ENCODE results near the gene NELL1.

The NELL1 gene

DNA sequence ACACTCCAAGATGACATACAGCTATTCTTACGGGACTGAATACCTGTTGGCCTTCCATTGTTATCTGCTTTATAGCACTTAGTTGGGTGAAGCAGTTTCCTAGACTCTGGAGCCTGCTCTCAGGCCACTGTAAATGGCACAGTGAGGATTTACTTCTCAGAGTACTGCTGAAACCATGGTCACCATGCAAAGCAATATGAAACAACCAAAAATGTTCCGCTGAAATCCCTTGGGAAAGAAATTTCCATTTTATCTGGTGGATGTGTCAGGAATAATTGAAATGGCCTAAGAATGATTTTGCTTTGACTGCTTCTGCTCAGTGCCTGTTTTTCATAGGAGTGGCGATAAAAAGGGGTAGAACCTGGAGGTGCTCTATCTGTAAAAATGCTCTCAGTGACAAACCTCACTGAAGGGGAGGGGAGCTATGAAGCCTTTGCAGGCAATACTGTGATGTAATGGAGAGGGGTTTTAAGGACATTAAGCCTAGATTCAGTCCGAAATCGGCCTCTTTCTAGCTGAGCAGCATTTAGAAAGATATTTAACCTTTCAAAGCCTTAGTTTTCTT lies 871.9 kb downstream of the NELL1 start:
- Histone ChIP-seq H3K4me2 (ENCODE audit: low read length) (no peak overlapping the region), H3K79me1 (ENCODE audit: low read length) (no peaks in the 10 kb centered on the region), H4K8ac (ENCODE audit: low read depth, low read length) (no peak overlapping the region), H3K18ac (ENCODE audit: low read length) (no peak overlapping the region), H3K79me2 (ENCODE audit: control insufficient read depth, insufficient read depth, low read length) (no peaks in the 10 kb centered on the region), H3K4ac (ENCODE audit: low read depth, low read length) (no peak overlapping the region), H3K56ac (ENCODE audit: low read length) (no peak overlapping the region), H3K9ac (ENCODE audit: low read length) (no peak overlapping the region), H2BK5ac (ENCODE audit: low read length) (no peak overlapping the region), H3K4me3 (ENCODE audit: low read length) (no peak overlapping the region), H3K23ac (ENCODE audit: low read length) (no peak overlapping the region), H3K36me3 (ENCODE audit: control insufficient read depth, insufficient read depth, low read length) (no peaks in the 10 kb centered on the region), H3K27me3 (ENCODE audit: insufficient read depth, low read length, poor library complexity) (no peaks in the 10 kb centered on the region), H2BK15ac (replicated peaks; ENCODE audit: low read depth) (no peak overlapping the region), H2AK5ac (ENCODE audit: low read length) (no peak overlapping the region), H2BK120ac (ENCODE audit: low read depth, low read length) (no peak overlapping the region), H3K27ac (ENCODE audit: low read depth, low read length) (no peak overlapping the region), H4K5ac (ENCODE audit: low read length) (no peak overlapping the region), H3K4me1 (ENCODE audit: control insufficient read depth, low read depth, low read length) (no peaks in the 10 kb centered on the region)
- DNase-seq: no peak
- no CpG with 5 or more reads among the region's 5 CpGs for WGBS (ENCODE audit: extremely low coverage, insufficient coverage, low lambda C conversion rate)

DNA sequence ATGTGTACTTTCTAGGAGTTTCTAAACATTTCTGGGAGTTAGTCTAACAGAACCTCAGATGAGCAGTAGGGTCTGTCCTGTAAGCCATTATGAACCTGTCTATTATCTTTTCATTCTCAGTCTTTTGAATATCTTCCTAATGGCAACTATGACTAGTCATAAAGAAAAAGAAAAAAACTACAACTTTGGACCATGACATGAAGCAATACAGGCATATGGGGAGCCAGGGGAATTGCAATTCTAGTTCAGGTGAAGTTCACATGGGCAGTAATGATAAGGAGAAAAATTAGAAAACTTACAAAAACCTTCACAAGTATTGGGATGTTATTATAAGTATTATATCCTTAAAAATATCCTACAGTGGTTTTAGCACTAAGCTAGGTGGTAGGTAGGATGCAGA lies 874.5 kb downstream of the NELL1 start:
- Histone ChIP-seq H3K4ac (ENCODE audit: low read depth, low read length) (no peak overlapping the region), H2BK120ac (ENCODE audit: low read depth, low read length) (no peak overlapping the region), H3K18ac (ENCODE audit: low read length) (peak overlapping the region; percentile 30), H3K4me3 (ENCODE audit: low read length) (no peak overlapping the region), H3K23ac (ENCODE audit: low read length) (no peak overlapping the region), H3K9ac (ENCODE audit: low read length) (no peak overlapping the region), H2BK15ac (replicated peaks; ENCODE audit: low read depth) (no peak overlapping the region), H3K4me1 (ENCODE audit: control insufficient read depth, low read depth, low read length) (no peaks in the 10 kb centered on the region), H3K56ac (ENCODE audit: low read length) (no peak overlapping the region), H3K4me2 (ENCODE audit: low read length) (no peak overlapping the region), H3K27ac (ENCODE audit: low read depth, low read length) (no peak overlapping the region), H3K79me2 (ENCODE audit: control insufficient read depth, insufficient read depth, low read length) (no peaks in the 10 kb centered on the region), H2AK5ac (ENCODE audit: low read length) (no peak overlapping the region), H4K5ac (ENCODE audit: low read length) (no peak overlapping the region), H3K79me1 (ENCODE audit: low read length) (no peaks in the 10 kb centered on the region), H3K36me3 (ENCODE audit: control insufficient read depth, insufficient read depth, low read length) (no peaks in the 10 kb centered on the region), H3K27me3 (ENCODE audit: insufficient read depth, low read length, poor library complexity) (no peaks in the 10 kb centered on the region), H2BK5ac (ENCODE audit: low read length) (no peak overlapping the region), H4K8ac (ENCODE audit: low read depth, low read length) (no peak overlapping the region)
- no peak for DNase-seq

DNA sequence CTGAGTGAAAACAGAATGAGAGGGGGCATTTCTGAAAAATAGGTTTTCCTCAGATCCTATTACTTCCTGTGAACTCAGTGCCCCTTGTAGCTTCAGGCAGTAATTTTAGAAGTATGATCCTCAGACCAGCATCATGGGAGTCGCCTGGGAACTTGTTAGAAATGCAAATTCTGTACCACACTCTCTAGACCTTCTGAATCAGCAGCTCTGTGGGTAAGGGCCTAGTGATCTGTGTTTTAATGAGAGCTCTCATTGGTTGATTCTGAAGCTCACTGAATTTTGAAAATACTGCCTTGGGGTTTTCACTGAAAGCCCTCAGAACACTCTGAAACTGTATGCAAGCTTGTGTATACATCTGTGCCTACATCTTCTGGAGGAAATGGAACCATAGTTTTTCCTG lies 876.3 kb downstream of the NELL1 start:
- H2BK15ac ChIP-seq (replicated peaks; ENCODE audit: low read depth): no peak overlapping the region
- no peak overlapping the region for H3K18ac ChIP-seq (ENCODE audit: low read length)
- no peak overlapping the region for H3K9ac ChIP-seq (ENCODE audit: low read length)
- no peak overlapping the region for H3K27ac ChIP-seq (ENCODE audit: low read depth, low read length)
- H4K8ac ChIP-seq (ENCODE audit: low read depth, low read length): no peak overlapping the region
- no peaks in the 10 kb centered on the region for H3K79me2 ChIP-seq (ENCODE audit: control insufficient read depth, insufficient read depth, low read length)
- no CpG with 5 or more reads among the region's 1 CpG for WGBS (ENCODE audit: extremely low coverage, insufficient coverage, low lambda C conversion rate)
- no peak overlapping the region for H2AK5ac ChIP-seq (ENCODE audit: low read length)
- no peak overlapping the region for H2BK120ac ChIP-seq (ENCODE audit: low read depth, low read length)
- H3K36me3 ChIP-seq (ENCODE audit: control insufficient read depth, insufficient read depth, low read length): no peaks in the 10 kb centered on the region
- no peaks in the 10 kb centered on the region for H3K4me1 ChIP-seq (ENCODE audit: control insufficient read depth, low read depth, low read length)
- no peak overlapping the region for H3K23ac ChIP-seq (ENCODE audit: low read length)
- H3K27me3 ChIP-seq (ENCODE audit: insufficient read depth, low read length, poor library complexity): no peaks in the 10 kb centered on the region
- H4K5ac ChIP-seq (ENCODE audit: low read length): no peak overlapping the region
- H3K56ac ChIP-seq (ENCODE audit: low read length): no peak overlapping the region
- DNase-seq: no peak
- H3K4me2 ChIP-seq (ENCODE audit: low read length): no peak overlapping the region
- H3K79me1 ChIP-seq (ENCODE audit: low read length): no peaks in the 10 kb centered on the region
- no peak overlapping the region for H3K4ac ChIP-seq (ENCODE audit: low read depth, low read length)
- no peak overlapping the region for H2BK5ac ChIP-seq (ENCODE audit: low read length)
- H3K4me3 ChIP-seq (ENCODE audit: low read length): no peak overlapping the region

DNA sequence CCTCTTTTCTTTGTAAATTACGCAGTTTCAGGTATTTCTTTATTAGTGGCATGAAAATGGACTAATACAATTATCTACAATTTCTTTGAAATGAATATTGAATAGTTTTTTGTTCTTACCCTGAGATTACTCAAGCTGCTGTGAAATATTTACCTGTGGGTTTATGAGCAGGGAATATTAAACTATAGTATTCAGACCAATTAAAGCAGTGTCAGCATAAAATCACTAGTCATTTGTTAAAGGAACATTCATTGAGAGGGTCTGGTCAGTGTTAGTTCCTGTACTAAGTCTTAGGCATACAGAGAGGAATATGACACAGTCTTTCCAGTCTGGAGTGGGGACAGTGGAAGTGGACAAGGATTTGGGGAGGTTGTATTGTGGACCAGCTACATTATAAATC lies 877.3 kb downstream of the NELL1 start:
- no peak overlapping the region for H3K27ac ChIP-seq (ENCODE audit: low read depth, low read length)
- WGBS (ENCODE audit: extremely low coverage, insufficient coverage, low lambda C conversion rate): no CpG with 5 or more reads among the region's 1 CpG
- no peaks in the 10 kb centered on the region for H3K79me1 ChIP-seq (ENCODE audit: low read length)
- H3K36me3 ChIP-seq (ENCODE audit: control insufficient read depth, insufficient read depth, low read length): no peaks in the 10 kb centered on the region
- no peak overlapping the region for H3K9ac ChIP-seq (ENCODE audit: low read length)
- H2BK5ac ChIP-seq (ENCODE audit: low read length): no peak overlapping the region
- H2BK120ac ChIP-seq (ENCODE audit: low read depth, low read length): no peak overlapping the region
- H3K23ac ChIP-seq (ENCODE audit: low read length): no peak overlapping the region
- H3K79me2 ChIP-seq (ENCODE audit: control insufficient read depth, insufficient read depth, low read length): no peaks in the 10 kb centered on the region
- DNase-seq: no peak
- no peak overlapping the region for H3K4me3 ChIP-seq (ENCODE audit: low read length)
- H3K56ac ChIP-seq (ENCODE audit: low read length): no peak overlapping the region
- H3K4me2 ChIP-seq (ENCODE audit: low read length): no peak overlapping the region
- no peaks in the 10 kb centered on the region for H3K4me1 ChIP-seq (ENCODE audit: control insufficient read depth, low read depth, low read length)
- H3K27me3 ChIP-seq (ENCODE audit: insufficient read depth, low read length, poor library complexity): no peaks in the 10 kb centered on the region
- H3K18ac ChIP-seq (ENCODE audit: low read length): no peak overlapping the region
- no peak overlapping the region for H2AK5ac ChIP-seq (ENCODE audit: low read length)
- no peak overlapping the region for H3K4ac ChIP-seq (ENCODE audit: low read depth, low read length)
- no peak overlapping the region for H2BK15ac ChIP-seq (replicated peaks; ENCODE audit: low read depth)
- no peak overlapping the region for H4K5ac ChIP-seq (ENCODE audit: low read length)
- H4K8ac ChIP-seq (ENCODE audit: low read depth, low read length): no peak overlapping the region

DNA sequence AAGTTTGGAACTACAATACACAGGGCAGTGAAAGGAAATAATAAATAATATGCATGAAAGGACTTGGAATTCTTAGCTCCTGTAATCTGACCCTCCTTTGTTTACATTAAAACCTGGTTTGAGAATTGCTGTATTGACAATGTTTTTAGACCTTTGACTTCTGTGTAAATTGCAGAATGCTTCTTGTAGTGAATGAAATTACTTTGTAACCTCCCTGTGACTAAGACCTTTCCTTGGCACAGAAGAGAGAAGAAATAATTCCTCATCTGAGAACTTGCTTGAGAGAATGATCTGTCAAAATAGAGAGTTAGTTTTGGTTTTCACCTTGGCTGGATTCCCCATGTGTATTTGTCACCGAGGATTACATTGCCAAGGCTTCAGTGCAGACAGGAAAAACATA lies 883.5 kb downstream of the NELL1 start:
- WGBS (ENCODE audit: extremely low coverage, insufficient coverage, low lambda C conversion rate): no CpG with 5 or more reads among the region's 1 CpG
- Histone ChIP-seq H2BK120ac (ENCODE audit: low read depth, low read length) (no peak overlapping the region), H2BK5ac (ENCODE audit: low read length) (no peak overlapping the region), H3K27ac (ENCODE audit: low read depth, low read length) (no peak overlapping the region), H2BK15ac (replicated peaks; ENCODE audit: low read depth) (no peak overlapping the region), H3K4me1 (ENCODE audit: control insufficient read depth, low read depth, low read length) (no peaks in the 10 kb centered on the region), H3K79me2 (ENCODE audit: control insufficient read depth, insufficient read depth, low read length) (no peaks in the 10 kb centered on the region), H3K79me1 (ENCODE audit: low read length) (no peaks in the 10 kb centered on the region), H3K23ac (ENCODE audit: low read length) (no peak overlapping the region), H4K8ac (ENCODE audit: low read depth, low read length) (no peak overlapping the region), H3K9ac (ENCODE audit: low read length) (no peak overlapping the region), H3K27me3 (ENCODE audit: insufficient read depth, low read length, poor library complexity) (no peaks in the 10 kb centered on the region), H3K56ac (ENCODE audit: low read length) (no peak overlapping the region), H3K4ac (ENCODE audit: low read depth, low read length) (no peak overlapping the region), H3K36me3 (ENCODE audit: control insufficient read depth, insufficient read depth, low read length) (no peaks in the 10 kb centered on the region), H3K18ac (ENCODE audit: low read length) (no peak overlapping the region), H3K4me2 (ENCODE audit: low read length) (no peak overlapping the region), H2AK5ac (ENCODE audit: low read length) (no peak overlapping the region), H4K5ac (ENCODE audit: low read length) (no peak overlapping the region), H3K4me3 (ENCODE audit: low read length) (no peak overlapping the region)
- DNase-seq: no peak

DNA sequence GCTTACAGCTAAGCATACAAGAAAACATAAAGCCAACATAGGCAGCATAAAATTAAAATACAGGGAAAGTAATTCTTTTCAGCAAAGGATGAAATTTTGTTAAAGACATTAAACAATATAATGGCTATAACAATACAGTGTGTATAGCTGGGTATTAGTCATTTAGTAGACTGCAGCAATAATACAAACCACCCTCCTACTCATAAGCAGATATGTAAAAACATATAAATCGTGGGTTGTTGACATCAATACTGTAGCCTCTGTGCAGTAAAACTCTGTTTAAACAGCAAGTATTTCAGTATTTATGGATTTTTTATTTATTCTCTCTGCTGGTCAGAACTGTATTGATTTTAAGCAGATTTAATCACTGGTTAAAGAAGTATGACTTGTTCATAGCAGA lies 884.4 kb downstream of the NELL1 start:
- no peaks in the 10 kb centered on the region for H3K79me1 ChIP-seq (ENCODE audit: low read length)
- no peak overlapping the region for H2BK120ac ChIP-seq (ENCODE audit: low read depth, low read length)
- H2BK15ac ChIP-seq (replicated peaks; ENCODE audit: low read depth): no peak overlapping the region
- H3K79me2 ChIP-seq (ENCODE audit: control insufficient read depth, insufficient read depth, low read length): no peaks in the 10 kb centered on the region
- no peak overlapping the region for H3K9ac ChIP-seq (ENCODE audit: low read length)
- H2BK5ac ChIP-seq (ENCODE audit: low read length): no peak overlapping the region
- no peak overlapping the region for H2AK5ac ChIP-seq (ENCODE audit: low read length)
- H4K8ac ChIP-seq (ENCODE audit: low read depth, low read length): no peak overlapping the region
- WGBS (ENCODE audit: extremely low coverage, insufficient coverage, low lambda C conversion rate): no CpG with 5 or more reads among the region's 1 CpG
- DNase-seq: no peak
- H4K5ac ChIP-seq (ENCODE audit: low read length): no peak overlapping the region
- no peak overlapping the region for H3K56ac ChIP-seq (ENCODE audit: low read length)
- H3K27ac ChIP-seq (ENCODE audit: low read depth, low read length): no peak overlapping the region
- no peaks in the 10 kb centered on the region for H3K27me3 ChIP-seq (ENCODE audit: insufficient read depth, low read length, poor library complexity)
- H3K4ac ChIP-seq (ENCODE audit: low read depth, low read length): no peak overlapping the region
- no peak overlapping the region for H3K23ac ChIP-seq (ENCODE audit: low read length)
- no peaks in the 10 kb centered on the region for H3K36me3 ChIP-seq (ENCODE audit: control insufficient read depth, insufficient read depth, low read length)
- H3K4me3 ChIP-seq (ENCODE audit: low read length): no peak overlapping the region
- H3K4me2 ChIP-seq (ENCODE audit: low read length): no peak overlapping the region
- H3K18ac ChIP-seq (ENCODE audit: low read length): no peak overlapping the region
- H3K4me1 ChIP-seq (ENCODE audit: control insufficient read depth, low read depth, low read length): no peaks in the 10 kb centered on the region
